GM12878 (cell line): Measurements from ENCODE around the gene ADAM30. TPM values are rescaled to one million over a fixed set of nuclear protein-coding genes. Genes with fewer than 3 reads are reported as not detected.

Source experiments
- ATAC-seq: fragments of 200-7000 bp; cut with Tn5 transposase; 3 replicates; pipeline ENCODE4 v1.9.1; 2020; ENCODE audit warnings: mild to moderate bottlenecking, moderate library complexity
- BruUV-seq: library from RNA; stranded (reverse); fragments of 400-500 nt; replicated peaks from 2 replicates; lab custom pipeline; 2021; lab: Mats Ljungman, UMichigan
- CTCF ChIA-PET: fragments of 300-600 bp; sonication (Branson Sonifier 250); formaldehyde crosslinking; extraction: SDS; loops from one replicate; lab custom pipeline; 2021; ENCODE audit warnings: inconsistent platforms; lab: Yijun Ruan, JAX
- POLR2A ChIA-PET: fragments of 350-600 bp; formaldehyde crosslinking; extraction: SDS; loops from one replicate; lab custom pipeline; 2021; ENCODE audit warnings: inconsistent platforms; lab: Charles Lee
- RAD21 ChIA-PET: fragments of 300-600 bp; sonication (Branson Sonifier 250); formaldehyde crosslinking; loops from one replicate; lab custom pipeline; 2023; ENCODE audit warnings: antibody characterized with exemption; ENCODE audit not compliant: unreplicated experiment; lab: Charles Lee
- SMC1A ChIA-PET: fragments of 300-600 bp; sonication (Branson Sonifier 250); formaldehyde crosslinking; loops from one replicate; lab custom pipeline; 2023; ENCODE audit not compliant: unreplicated experiment, uncharacterized antibody; lab: Charles Lee
- DNase-seq: peaks from one replicate; pipeline ENCODE4 v3.0.0-alpha.2; 2011; ENCODE audit warnings: low read depth, low spot score
- FAIRE-seq: peaks from 3 replicates; lab custom pipeline; 2011; peaks lifted over from hg19 to GRCh38; lab: Jason Lieb, UNC
- H2AFZ ChIP-seq: 2 replicates; pipeline ENCODE4 v1.6.0; 2011; ENCODE audit warnings: low read depth, low read length, control low read depth; ENCODE audit not compliant: control insufficient read depth
- H3K27ac ChIP-seq: 2 replicates; pipeline ENCODE4 v1.5.1; 2011; ENCODE audit warnings: control low read depth; ENCODE audit not compliant: control insufficient read depth, insufficient read depth
- H3K27me3 ChIP-seq, 2 experiments: replicated peaks in 1 of 2; 2 replicates each; pipeline versions ENCODE4 v1.6.0 to v1.6.1; 2011; ENCODE audit warnings: low read length in 1 of 2; ENCODE audit not compliant: control insufficient read depth in 2 of 2, insufficient read depth in 2 of 2
- H3K36me3 ChIP-seq, 2 experiments: 2 replicates each; pipeline ENCODE4 v1.5.1; 2011; ENCODE audit warnings: low read length in 1 of 2; ENCODE audit not compliant: control insufficient read depth in 2 of 2, insufficient read depth in 2 of 2
- H3K4me1 ChIP-seq: 2 replicates; pipeline ENCODE4 v1.6.1; 2011; ENCODE audit warnings: mild to moderate bottlenecking, low read length, moderate library complexity, mixed read lengths; ENCODE audit not compliant: control insufficient read depth, insufficient read depth
- H3K4me2 ChIP-seq: 2 replicates; pipeline ENCODE4 v1.6.0; 2011; ENCODE audit warnings: control low read depth; ENCODE audit not compliant: control insufficient read depth, insufficient read depth
- H3K4me3 ChIP-seq: fragments of 200-600 bp; sonication (generic); 2 replicates; pipeline ENCODE4 v1.5.1; 2016
- H3K79me2 ChIP-seq: 2 replicates; pipeline ENCODE4 v1.6.0; 2011; ENCODE audit warnings: low read length; ENCODE audit not compliant: control insufficient read depth, insufficient read depth
- H3K9ac ChIP-seq: 2 replicates; pipeline ENCODE4 v1.8.0; 2011; ENCODE audit warnings: low read length, control low read depth, mixed read lengths; ENCODE audit not compliant: control insufficient read depth, insufficient read depth
- H3K9me3 ChIP-seq: replicated peaks from 3 replicates; pipeline ENCODE4 v1.5.1; 2011; ENCODE audit warnings: mild to moderate bottlenecking, low read length; ENCODE audit not compliant: control insufficient read depth, insufficient read depth
- H4K20me1 ChIP-seq: 2 replicates; pipeline ENCODE4 v1.6.0; 2011; ENCODE audit not compliant: control insufficient read depth, insufficient read depth
- E2F8 ChIP-seq: fragments of 450-650 bp; IDR thresholded peaks from 2 replicates; pipeline ENCODE4 v1.6.1; 2018; ENCODE audit warnings: mild to moderate bottlenecking, low read depth, moderate library complexity; ENCODE audit not compliant: partially characterized antibody
- ESRRA ChIP-seq: IDR thresholded peaks from 2 replicates; pipeline ENCODE4 v1.6.1; 2012; ENCODE audit warnings: mild to moderate bottlenecking, low read length, improper control_type of control experiment
- ETV6 ChIP-seq, 2 experiments: fragments of 450-650 bp in 1 of 2; IDR thresholded peaks in 1 of 2; conservative IDR thresholded peaks in 1 of 2; 2 replicates each; pipeline ENCODE4 v1.6.1; 2014; ENCODE audit warnings: antibody characterized with exemption in 1 of 2, borderline replicate concordance in 1 of 2, low read depth in 1 of 2, mild to moderate bottlenecking in 1 of 2, moderate library complexity in 1 of 2
- FOS ChIP-seq: IDR thresholded peaks from 3 replicates; pipeline ENCODE4 v1.6.1; 2011; ENCODE audit warnings: borderline replicate concordance; ENCODE audit not compliant: insufficient read length; ENCODE audit errors: extremely low read depth
- IKZF2 ChIP-seq, 2 experiments: fragments of 450-650 bp; IDR thresholded peaks; 2 replicates each; pipeline ENCODE4 v1.6.1; 2017; ENCODE audit warnings: mild to moderate bottlenecking in 2 of 2, moderate library complexity in 2 of 2
- NFYA ChIP-seq: IDR thresholded peaks from 2 replicates; pipeline ENCODE4 v1.6.1; 2011; ENCODE audit warnings: low read depth, mild to moderate bottlenecking, low read length, improper control_type of control experiment, borderline replicate concordance
- SIN3A ChIP-seq: IDR thresholded peaks from 2 replicates; pipeline ENCODE4 v1.6.1; 2012; ENCODE audit warnings: low read depth, low read length, improper control_type of control experiment
- SIX5 ChIP-seq: IDR thresholded peaks from 2 replicates; pipeline ENCODE4 v1.6.1; 2011; ENCODE audit warnings: mild to moderate bottlenecking, low read depth, low read length, moderate library complexity; ENCODE audit not compliant: severe bottlenecking
- SMARCA5 ChIP-seq: fragments of 450-650 bp; IDR thresholded peaks from 2 replicates; pipeline ENCODE4 v1.6.1; 2017; ENCODE audit warnings: mild to moderate bottlenecking
- TAF1 ChIP-seq: IDR thresholded peaks from 2 replicates; pipeline ENCODE4 v1.6.1; 2011; ENCODE audit warnings: mild to moderate bottlenecking, low read depth, low read length, borderline replicate concordance
- TBL1XR1 ChIP-seq: IDR thresholded peaks from 2 replicates; pipeline ENCODE4 v1.6.1; 2012; ENCODE audit warnings: low read depth, low read length, improper control_type of control experiment
- TCF12 ChIP-seq: IDR thresholded peaks from 2 replicates; pipeline ENCODE4 v1.6.1; 2011; ENCODE audit warnings: low read depth, mild to moderate bottlenecking, low read length
- ZBED1 ChIP-seq: IDR thresholded peaks from 2 replicates; pipeline ENCODE4 v1.6.1; 2016; ENCODE audit warnings: borderline replicate concordance
- ZNF24 ChIP-seq: fragments of 450-650 bp; IDR thresholded peaks from 2 replicates; pipeline ENCODE4 v1.6.1; 2017; ENCODE audit warnings: antibody characterized with exemption, mild to moderate bottlenecking
- WGBS: methylation state at CpG from one replicate; pipeline ENCODE4 v1.1.6; 2016; ENCODE audit warnings: low lambda C conversion rate; ENCODE audit not compliant: insufficient replicate concordance, insufficient coverage; ENCODE audit errors: missing lambda C conversion rate; 5-methylcytosine and 5-hydroxymethylcytosine counted together
- in situ Hi-C: fragments of 300-500 bp; cut with MboI; formaldehyde crosslinking; loops from 9 replicates; pipeline ENCODE4 v1.14.3; 2018; ENCODE audit warnings: mixed read lengths
- intact Hi-C: fragments of 100-400 bp; cut with micrococcal nuclease; formaldehyde crosslinking; loops from one replicate; pipeline ENCODE4 v1.14.2; 2022; ENCODE audit not compliant: unreplicated experiment
- polyA plus RNA-seq, 11 experiments: library from polyadenylated mRNA; depleted of rRNA in 4 of 11; unstranded in 6 of 11; stranded (reverse) in 5 of 11; fragments of >200 nt; fragmentation: Nextera tagmentation in 4 of 11; fragmentation: Illumina TruSeq in 1 of 11; extraction: Ambion mirVana in 4 of 11; extraction: Trizol in 1 of 11; gene quantifications; 1 replicate in 1 of 11; 2 replicates in 10 of 11; pipeline versions ENCODE4 v1.2.1 to v1.2.3, GENCODE V29; 2011 to 2016; ENCODE audit warnings: inconsistent platforms in 2 of 11, missing spikeins in 2 of 11, low read depth in 1 of 11
- total RNA-seq, 4 experiments: library from RNA; depleted of rRNA in 3 of 4; stranded (reverse); fragments of >200 nt in 3 of 4; fragmentation: Illumina TruSeq in 1 of 4; extraction: Trizol in 1 of 4; gene quantifications; 2 replicates each; pipeline versions ENCODE4 v1.2.1 to v1.2.3, GENCODE V29; 2013 to 2021

Gene ADAM30
- total and polyA plus RNA-seq, 10 of the 15 experiments (the other 5 are each of a cell fraction or from before 2014, with no cell fraction given): not detected

GRCh38 chr1:119917304-119918055 lies 21.2 kb upstream of the ADAM30 start:
- intact Hi-C loops (no loop called here), in situ Hi-C loops (no loop called here)
- DNase-seq: no peak
- 62% methylated on average over 5 of the region's 5 CpGs for WGBS
- Histone ChIP-seq H3K36me3 (no peaks in the 10 kb centered on the region), H3K4me1 (no peaks in the 10 kb centered on the region), H3K27me3 (no peaks in the 10 kb centered on the region; a peak in 2 of 4 replicates), H2AFZ (no peak overlapping the region), H4K20me1 (no peaks in the 10 kb centered on the region), H3K4me3 (no peak overlapping the region), H3K9me3 (no peaks in the 10 kb centered on the region; the same call in 2 of the 3 replicates), H3K27ac (no peak overlapping the region), H3K9ac (no peak overlapping the region), H3K79me2 (no peaks in the 10 kb centered on the region), H3K4me2 (no peak overlapping the region)
- ChIA-PET CTCF (no interaction called here), POLR2A (no interaction called here), RAD21 (no interaction called here), SMC1A (interaction anchor here (1.2 kb wide), 1 partner anchor 13 kb away, joined by 3 read pairs; no protein-coding TSS in a partner anchor)
- BruUV-seq: no TSS peak
- FAIRE-seq: no peak
- ATAC-seq: no peak
- TF ChIP-seq SMARCA5 (no peak), FOS (no peak), IKZF2 (IDR thresholded peaks at IDR 0.05) (no peak), TCF12 (no peak), SIX5 (no peak), ESRRA (no peak)

GRCh38 chr1:119915517-119915916 lies 19.2 kb upstream of the ADAM30 start:
- POLR2A ChIA-PET: no interaction called here
- Histone ChIP-seq H3K4me2 (no peak overlapping the region), H3K4me1 (no peaks in the 10 kb centered on the region), H3K9me3 (no peaks in the 10 kb centered on the region; the same call in 2 of the 3 replicates), H3K4me3 (no peak overlapping the region), H3K79me2 (no peaks in the 10 kb centered on the region), H2AFZ (no peak overlapping the region), H3K27ac (no peak overlapping the region), H4K20me1 (no peaks in the 10 kb centered on the region), H3K36me3 (no peaks in the 10 kb centered on the region), H3K9ac (no peak overlapping the region), H3K27me3 (no peaks in the 10 kb centered on the region; a peak in 2 of 4 replicates)
- SMC1A ChIA-PET: no interaction called here
- DNase-seq (no peak), ATAC-seq (no peak), FAIRE-seq (no peak)
- 74% methylated on average over 6 of the region's 6 CpGs for WGBS
- in situ Hi-C loops: no loop called here
- CTCF ChIA-PET: no interaction called here
- no TSS peak for BruUV-seq
- intact Hi-C loops: no loop called here
- RAD21 ChIA-PET: no interaction called here
- no peak for TF ChIP-seq SMARCA5
- TF ChIP-seq NFYA: no peak
- TF ChIP-seq ZNF24: no peak
- no peak for TF ChIP-seq ETV6 (conservative IDR thresholded peaks at IDR 0.05 in 1 of 2, IDR thresholded peaks at IDR 0.05 in 1 of 2; ENCODE audit: borderline replicate concordance in 1 of 2, low read depth in 1 of 2)
- no peak for TF ChIP-seq TBL1XR1
- TF ChIP-seq ZBED1: no peak
- no peak for TF ChIP-seq E2F8
- TF ChIP-seq SIN3A: no peak
- no peak for TF ChIP-seq TAF1
